GM12878 (cell line): ENCODE measurements around the gene IHH. TPM values are rescaled to one million over a fixed set of nuclear protein-coding genes. Genes with fewer than 3 reads are reported as not detected.

Experiments
- ATAC-seq: fragments of 200-7000 bp; cut with Tn5 transposase; 3 replicates; pipeline ENCODE4 v1.9.1; 2020; ENCODE audit warnings: mild to moderate bottlenecking, moderate library complexity
- BruUV-seq: library from RNA; stranded (reverse); fragments of 400-500 nt; replicated peaks from 2 replicates; lab custom pipeline; 2021; lab: Mats Ljungman, UMichigan
- CTCF ChIA-PET: fragments of 300-600 bp; sonication (Branson Sonifier 250); formaldehyde crosslinking; extraction: SDS; loops from one replicate; lab custom pipeline; 2021; ENCODE audit warnings: inconsistent platforms; lab: Yijun Ruan, JAX
- POLR2A ChIA-PET: fragments of 350-600 bp; formaldehyde crosslinking; extraction: SDS; loops from one replicate; lab custom pipeline; 2021; ENCODE audit warnings: inconsistent platforms; lab: Charles Lee
- RAD21 ChIA-PET: fragments of 300-600 bp; sonication (Branson Sonifier 250); formaldehyde crosslinking; loops from one replicate; lab custom pipeline; 2023; ENCODE audit warnings: antibody characterized with exemption; ENCODE audit not compliant: unreplicated experiment; lab: Charles Lee
- SMC1A ChIA-PET: fragments of 300-600 bp; sonication (Branson Sonifier 250); formaldehyde crosslinking; loops from one replicate; lab custom pipeline; 2023; ENCODE audit not compliant: unreplicated experiment, uncharacterized antibody; lab: Charles Lee
- DNase-seq: peaks from one replicate; pipeline ENCODE4 v3.0.0-alpha.2; 2011; ENCODE audit warnings: low read depth, low spot score
- FAIRE-seq: peaks from 3 replicates; lab custom pipeline; 2011; peaks lifted over from hg19 to GRCh38; lab: Jason Lieb, UNC
- H2AFZ ChIP-seq: 2 replicates; pipeline ENCODE4 v1.6.0; 2011; ENCODE audit warnings: low read depth, low read length, control low read depth; ENCODE audit not compliant: control insufficient read depth
- H3K27ac ChIP-seq: 2 replicates; pipeline ENCODE4 v1.5.1; 2011; ENCODE audit warnings: control low read depth; ENCODE audit not compliant: control insufficient read depth, insufficient read depth
- H3K27me3 ChIP-seq, 2 experiments: replicated peaks in 1 of 2; 2 replicates each; pipeline versions ENCODE4 v1.6.0 to v1.6.1; 2011; ENCODE audit warnings: low read length in 1 of 2; ENCODE audit not compliant: control insufficient read depth in 2 of 2, insufficient read depth in 2 of 2
- H3K36me3 ChIP-seq, 2 experiments: 2 replicates each; pipeline ENCODE4 v1.5.1; 2011; ENCODE audit warnings: low read length in 1 of 2; ENCODE audit not compliant: control insufficient read depth in 2 of 2, insufficient read depth in 2 of 2
- H3K4me1 ChIP-seq: 2 replicates; pipeline ENCODE4 v1.6.1; 2011; ENCODE audit warnings: mild to moderate bottlenecking, low read length, moderate library complexity, mixed read lengths; ENCODE audit not compliant: control insufficient read depth, insufficient read depth
- H3K4me2 ChIP-seq: 2 replicates; pipeline ENCODE4 v1.6.0; 2011; ENCODE audit warnings: control low read depth; ENCODE audit not compliant: control insufficient read depth, insufficient read depth
- H3K4me3 ChIP-seq: fragments of 200-600 bp; sonication (generic); 2 replicates; pipeline ENCODE4 v1.5.1; 2016
- H3K79me2 ChIP-seq: 2 replicates; pipeline ENCODE4 v1.6.0; 2011; ENCODE audit warnings: low read length; ENCODE audit not compliant: control insufficient read depth, insufficient read depth
- H3K9ac ChIP-seq: 2 replicates; pipeline ENCODE4 v1.8.0; 2011; ENCODE audit warnings: low read length, control low read depth, mixed read lengths; ENCODE audit not compliant: control insufficient read depth, insufficient read depth
- H3K9me3 ChIP-seq: replicated peaks from 3 replicates; pipeline ENCODE4 v1.5.1; 2011; ENCODE audit warnings: mild to moderate bottlenecking, low read length; ENCODE audit not compliant: control insufficient read depth, insufficient read depth
- H4K20me1 ChIP-seq: 2 replicates; pipeline ENCODE4 v1.6.0; 2011; ENCODE audit not compliant: control insufficient read depth, insufficient read depth
- BHLHE40 ChIP-seq, 2 experiments: fragments of 450-650 bp in 1 of 2; IDR thresholded peaks; 2 replicates each; pipeline ENCODE4 v1.6.1; 2011 to 2017; ENCODE audit warnings: low read depth in 2 of 2, borderline replicate concordance in 1 of 2, improper control_type of control experiment in 1 of 2, low read length in 1 of 2, mild to moderate bottlenecking in 1 of 2
- CBX3 ChIP-seq: fragments of 200-600 bp; sonication (generic); IDR thresholded peaks from 2 replicates; pipeline ENCODE4 v1.6.1; 2016; ENCODE audit warnings: low read depth, borderline replicate concordance
- CHD4 ChIP-seq: fragments of 200-600 bp; sonication (generic); IDR thresholded peaks from 2 replicates; pipeline ENCODE4 v1.6.1; 2016; ENCODE audit warnings: mild to moderate bottlenecking
- DPF2 ChIP-seq: fragments of 450-650 bp; IDR thresholded peaks from 2 replicates; pipeline ENCODE4 v1.6.1; 2017; ENCODE audit warnings: mild to moderate bottlenecking
- FOXK2 ChIP-seq: fragments of 450-650 bp; IDR thresholded peaks from 2 replicates; pipeline ENCODE4 v1.6.1; 2017; ENCODE audit warnings: mild to moderate bottlenecking, moderate library complexity
- IKZF2 ChIP-seq, 2 experiments: fragments of 450-650 bp; IDR thresholded peaks; 2 replicates each; pipeline ENCODE4 v1.6.1; 2017; ENCODE audit warnings: mild to moderate bottlenecking in 2 of 2, moderate library complexity in 2 of 2
- NR2C1 ChIP-seq: fragments of 450-650 bp; IDR thresholded peaks from 2 replicates; pipeline ENCODE4 v1.6.1; 2017; ENCODE audit warnings: antibody characterized with exemption, mild to moderate bottlenecking, moderate library complexity
- PAX8 ChIP-seq: fragments of 450-650 bp; IDR thresholded peaks from 2 replicates; pipeline ENCODE4 v1.6.1; 2017; ENCODE audit warnings: mild to moderate bottlenecking, moderate library complexity
- PKNOX1 ChIP-seq: fragments of 450-650 bp; IDR thresholded peaks from 2 replicates; pipeline ENCODE4 v1.6.1; 2016; ENCODE audit warnings: mild to moderate bottlenecking
- RAD21 ChIP-seq: IDR thresholded peaks from 2 replicates; pipeline ENCODE4 v1.6.1; 2011; ENCODE audit warnings: mild to moderate bottlenecking, low read depth, low read length, moderate library complexity; ENCODE audit not compliant: insufficient read depth
- TARDBP ChIP-seq: IDR thresholded peaks from 2 replicates; pipeline ENCODE4 v1.6.1; 2016; ENCODE audit warnings: borderline replicate concordance
- ZNF24 ChIP-seq: fragments of 450-650 bp; IDR thresholded peaks from 2 replicates; pipeline ENCODE4 v1.6.1; 2017; ENCODE audit warnings: antibody characterized with exemption, mild to moderate bottlenecking
- ZNF384 ChIP-seq: IDR thresholded peaks from 2 replicates; pipeline ENCODE4 v1.6.1; 2012; ENCODE audit warnings: low read depth, mild to moderate bottlenecking, low read length, improper control_type of control experiment, borderline replicate concordance
- WGBS: methylation state at CpG from one replicate; pipeline ENCODE4 v1.1.6; 2016; ENCODE audit warnings: low lambda C conversion rate; ENCODE audit not compliant: insufficient replicate concordance, insufficient coverage; ENCODE audit errors: missing lambda C conversion rate; 5-methylcytosine and 5-hydroxymethylcytosine counted together
- in situ Hi-C: fragments of 300-500 bp; cut with MboI; formaldehyde crosslinking; loops from 9 replicates; pipeline ENCODE4 v1.14.3; 2018; ENCODE audit warnings: mixed read lengths
- intact Hi-C: fragments of 100-400 bp; cut with micrococcal nuclease; formaldehyde crosslinking; loops from one replicate; pipeline ENCODE4 v1.14.2; 2022; ENCODE audit not compliant: unreplicated experiment
- polyA plus RNA-seq, 11 experiments: library from polyadenylated mRNA; depleted of rRNA in 4 of 11; unstranded in 6 of 11; stranded (reverse) in 5 of 11; fragments of >200 nt; fragmentation: Nextera tagmentation in 4 of 11; fragmentation: Illumina TruSeq in 1 of 11; extraction: Ambion mirVana in 4 of 11; extraction: Trizol in 1 of 11; gene quantifications; 1 replicate in 1 of 11; 2 replicates in 10 of 11; pipeline versions ENCODE4 v1.2.1 to v1.2.3, GENCODE V29; 2011 to 2016; ENCODE audit warnings: inconsistent platforms in 2 of 11, missing spikeins in 2 of 11, low read depth in 1 of 11
- total RNA-seq, 4 experiments: library from RNA; depleted of rRNA in 3 of 4; stranded (reverse); fragments of >200 nt in 3 of 4; fragmentation: Illumina TruSeq in 1 of 4; extraction: Trizol in 1 of 4; gene quantifications; 2 replicates each; pipeline versions ENCODE4 v1.2.1 to v1.2.3, GENCODE V29; 2013 to 2021
- TF ChIP-seq, protein P1 (sequence below): IDR thresholded peaks from 2 replicates; pipeline ENCODE4 v1.6.1; 2012; ENCODE audit warnings: low read depth, low read length, improper control_type of control experiment
- TF ChIP-seq, protein P2 (sequence below): IDR thresholded peaks from 2 replicates; pipeline ENCODE4 v1.6.1; 2012; ENCODE audit warnings: low read depth, low read length, improper control_type of control experiment

The IHH gene
- total and polyA plus RNA-seq, 10 of the 15 experiments (the other 5 are each of a cell fraction or from before 2014, with no cell fraction given) = 0.04 TPM; not detected in 9

DNA sequence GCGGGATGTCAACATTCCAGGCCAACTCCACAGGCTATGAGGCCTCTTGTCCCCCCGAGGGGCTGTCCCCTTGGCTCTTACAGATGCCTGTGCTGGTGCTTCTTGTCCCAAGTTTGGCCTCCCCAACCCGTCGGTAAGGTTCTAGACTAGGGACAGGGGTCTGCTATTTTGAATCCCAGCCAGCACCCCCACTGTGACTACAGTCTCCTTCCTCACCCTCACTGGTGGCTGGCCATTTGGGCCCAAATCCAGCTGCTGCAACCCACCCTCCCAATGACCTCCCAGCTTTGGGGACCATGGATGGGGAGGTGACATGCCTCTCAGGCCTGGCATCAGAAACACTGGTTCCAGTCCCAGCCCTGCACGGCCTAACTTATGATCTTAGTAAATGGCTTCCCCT lies 38.1 kb downstream of the IHH start:
- RAD21 ChIA-PET = no interaction called here
- H3K36me3 ChIP-seq = no peaks in the 10 kb centered on the region
- TF ChIP-seq PAX8 (no peak), PKNOX1 (no peak), ZNF24 (no peak)
- TF ChIP-seq, protein P1, sequence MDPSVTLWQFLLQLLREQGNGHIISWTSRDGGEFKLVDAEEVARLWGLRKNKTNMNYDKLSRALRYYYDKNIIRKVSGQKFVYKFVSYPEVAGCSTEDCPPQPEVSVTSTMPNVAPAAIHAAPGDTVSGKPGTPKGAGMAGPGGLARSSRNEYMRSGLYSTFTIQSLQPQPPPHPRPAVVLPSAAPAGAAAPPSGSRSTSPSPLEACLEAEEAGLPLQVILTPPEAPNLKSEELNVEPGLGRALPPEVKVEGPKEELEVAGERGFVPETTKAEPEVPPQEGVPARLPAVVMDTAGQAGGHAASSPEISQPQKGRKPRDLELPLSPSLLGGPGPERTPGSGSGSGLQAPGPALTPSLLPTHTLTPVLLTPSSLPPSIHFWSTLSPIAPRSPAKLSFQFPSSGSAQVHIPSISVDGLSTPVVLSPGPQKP = no peak
- no peak overlapping the region for H2AFZ ChIP-seq
- no peaks in the 10 kb centered on the region for H3K79me2 ChIP-seq
- H3K4me3 ChIP-seq = no peak overlapping the region
- SMC1A ChIA-PET = no interaction called here
- H3K4me2 ChIP-seq = no peak overlapping the region
- CTCF ChIA-PET = no interaction called here
- H4K20me1 ChIP-seq = no peaks in the 10 kb centered on the region
- no peak for FAIRE-seq
- peaks cover 2 to 3% of the 10 kb centered on the region in 2 experiments; a peak in 2 of 4 replicates for H3K27me3 ChIP-seq
- 30% methylated on average over 5 of the region's 5 CpGs for WGBS
- intact Hi-C loops (no loop called here), in situ Hi-C loops (no loop called here)
- no peak for ATAC-seq
- no TSS peak for BruUV-seq
- H3K9me3 ChIP-seq = no peaks in the 10 kb centered on the region
- no peak overlapping the region for H3K27ac ChIP-seq
- DNase-seq = no peak
- no peak overlapping the region for H3K9ac ChIP-seq
- POLR2A ChIA-PET = no interaction called here
- no peaks in the 10 kb centered on the region for H3K4me1 ChIP-seq

DNA sequence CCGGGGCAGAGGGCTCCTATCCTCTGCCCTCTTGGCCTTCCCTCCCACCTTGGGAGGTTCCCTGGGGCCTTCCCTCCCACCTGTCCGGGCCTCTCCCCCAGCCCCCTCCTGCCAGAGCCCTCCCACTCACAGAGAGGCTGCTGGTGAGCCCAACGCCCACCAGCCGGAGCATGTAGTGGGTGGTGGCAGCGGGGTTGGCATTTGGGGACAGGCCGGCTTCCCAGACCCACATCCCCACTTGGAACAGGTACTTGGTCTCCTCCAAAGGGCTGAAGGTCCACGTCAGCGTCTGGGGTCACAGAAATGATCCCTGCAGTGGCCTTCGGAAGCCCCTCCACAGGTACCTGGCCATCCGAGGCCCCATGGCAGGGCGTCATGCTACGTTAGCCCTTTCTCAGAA lies 38.7 kb downstream of the IHH start:
- SMC1A ChIA-PET = no interaction called here
- Histone ChIP-seq H3K27me3 (peaks cover 2 to 3% of the 10 kb centered on the region in 2 experiments; a peak in 2 of 4 replicates), H3K9ac (no peak overlapping the region), H3K36me3 (no peaks in the 10 kb centered on the region), H3K4me3 (no peak overlapping the region), H4K20me1 (no peaks in the 10 kb centered on the region), H3K9me3 (no peaks in the 10 kb centered on the region), H3K79me2 (no peaks in the 10 kb centered on the region), H2AFZ (no peak overlapping the region), H3K4me1 (no peaks in the 10 kb centered on the region), H3K27ac (no peak overlapping the region), H3K4me2 (no peak overlapping the region)
- no peak for DNase-seq
- no TSS peak for BruUV-seq
- POLR2A ChIA-PET = no interaction called here
- in situ Hi-C loops = no loop called here
- RAD21 ChIA-PET = no interaction called here
- no peak for FAIRE-seq
- CTCF ChIA-PET = interaction anchor here (0.6 kb wide), 1 partner anchor 120 kb away, joined by 3 read pairs; no protein-coding TSS in a partner anchor
- no peak for ATAC-seq
- 11% methylated on average over 12 of the region's 12 CpGs for WGBS
- no peak for TF ChIP-seq IKZF2 (IDR thresholded peaks at IDR 0.05)
- no peak for TF ChIP-seq FOXK2
- no peak for TF ChIP-seq CHD4
- TF ChIP-seq RAD21 = no peak
- TF ChIP-seq ZNF384 = no peak
- no peak for TF ChIP-seq TARDBP
- TF ChIP-seq, protein P2, sequence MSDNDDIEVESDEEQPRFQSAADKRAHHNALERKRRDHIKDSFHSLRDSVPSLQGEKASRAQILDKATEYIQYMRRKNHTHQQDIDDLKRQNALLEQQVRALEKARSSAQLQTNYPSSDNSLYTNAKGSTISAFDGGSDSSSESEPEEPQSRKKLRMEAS = no peak
- TF ChIP-seq BHLHE40 (IDR thresholded peaks at IDR 0.05; ENCODE audit: borderline replicate concordance in 1 of 2, low read depth in 2 of 2, low read length in 1 of 2) = no peak
- no peak for TF ChIP-seq DPF2
- TF ChIP-seq NR2C1 = no peak
- no peak for TF ChIP-seq PAX8
- no peak for TF ChIP-seq CBX3
- TF ChIP-seq, all 136 proteins: peak for 0
- intact Hi-C loops = no loop called here
